ENCODE results near the gene BACH2. TPM values are rescaled to one million over a fixed set of nuclear protein-coding genes. Genes with fewer than 3 reads are reported as not detected.
"Not testable (repeated sequence)": the region's sequence is repeated elsewhere in the genome, so short reads cannot be mapped to it uniquely, and the experiment has no call there.

BACH2 gene
- total RNA-seq, 2 experiments from 2014 or later, result 73.1 to 78.0 TPM

DNA sequence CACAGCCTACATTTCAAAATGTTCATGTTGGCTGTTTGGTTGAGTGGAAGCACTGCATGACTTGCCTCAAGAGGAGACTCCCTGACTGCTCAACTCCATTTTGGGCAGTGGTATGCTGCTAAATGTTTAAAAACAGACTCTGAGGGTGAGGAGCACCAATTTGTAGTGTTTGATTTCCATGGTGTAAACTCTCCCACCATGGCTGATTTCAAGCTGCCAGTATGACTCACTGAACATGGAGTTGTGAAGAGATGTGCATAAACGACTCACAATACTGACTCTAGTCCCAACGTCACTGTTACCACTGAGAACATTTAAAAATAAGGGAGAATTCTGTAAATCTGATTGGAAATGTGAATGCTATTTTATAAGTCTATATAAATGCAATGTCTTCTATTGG is 70.4 kb downstream of the BACH2 start:
- no peak for DNase-seq
- Mint-ChIP-seq H3K9me3 (peaks cover 18% of the 10 kb centered on the region), H3K36me3 (peaks cover 88% of the 10 kb centered on the region), H3K4me3 (no peak overlapping the region), H3K4me1 (peaks cover 86% of the 10 kb centered on the region), H3K27ac (peak overlapping the region; percentile 80), H3K27me3 (no peaks in the 10 kb centered on the region)

DNA sequence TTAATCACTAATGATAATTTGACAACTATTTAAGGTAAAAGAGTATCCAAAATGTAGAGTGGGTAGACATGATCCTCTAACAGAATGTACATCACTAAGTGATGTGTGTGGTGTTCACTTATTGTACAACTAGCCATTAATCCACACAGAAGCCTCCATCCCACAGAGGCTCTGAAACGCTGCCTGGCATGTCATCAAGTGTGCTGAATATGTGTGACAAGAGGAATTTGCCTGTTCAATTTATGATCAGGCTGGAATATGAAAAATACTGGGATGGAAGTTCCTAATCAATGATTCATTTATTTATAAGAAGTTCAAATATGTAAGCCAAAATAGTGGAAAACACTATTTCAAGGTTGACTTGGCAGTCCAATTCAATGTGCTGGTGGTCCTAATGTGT is 72.4 kb downstream of the BACH2 start:
- DNase-seq, result no peak
- Mint-ChIP-seq H3K4me3 (no peak overlapping the region), H3K36me3 (peaks cover 72% of the 10 kb centered on the region), H3K4me1 (peaks cover 71% of the 10 kb centered on the region), H3K9me3 (peaks cover 18% of the 10 kb centered on the region), H3K27me3 (no peaks in the 10 kb centered on the region), H3K27ac (peak overlapping the region; percentile 78)

DNA sequence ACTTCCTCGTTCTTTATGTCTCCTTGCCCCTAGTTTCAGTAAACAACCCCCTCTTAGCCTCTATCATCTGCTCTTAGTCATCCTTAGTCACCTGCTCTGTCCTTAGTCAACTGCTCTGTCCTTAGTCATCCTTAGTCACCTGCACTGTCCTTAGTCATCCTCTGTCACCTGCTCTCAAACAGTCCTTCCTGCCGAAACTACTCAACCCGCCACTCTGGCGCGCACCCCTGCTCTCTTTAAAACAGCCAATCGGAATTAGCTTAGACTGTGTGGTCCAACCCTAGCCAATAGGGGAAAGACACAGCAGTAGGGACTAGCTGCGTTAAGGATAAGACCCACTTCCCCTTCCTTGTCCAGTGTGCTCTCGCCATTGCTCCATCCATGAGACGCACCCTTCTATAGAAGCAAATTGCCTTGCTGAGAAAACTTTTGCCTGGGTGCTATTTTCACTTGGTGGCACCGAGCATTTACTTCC is 73.9 kb downstream of the BACH2 start:
- Mint-ChIP-seq H3K27me3 (no peaks in the 10 kb centered on the region), H3K27ac (peak overlapping the region; percentile 76), H3K4me3 (no peak overlapping the region), H3K9me3 (peaks cover 18% of the 10 kb centered on the region), H3K36me3 (peaks cover 59% of the 10 kb centered on the region), H3K4me1 (peaks cover 59% of the 10 kb centered on the region)
- DNase-seq, result peak; percentile 52

DNA sequence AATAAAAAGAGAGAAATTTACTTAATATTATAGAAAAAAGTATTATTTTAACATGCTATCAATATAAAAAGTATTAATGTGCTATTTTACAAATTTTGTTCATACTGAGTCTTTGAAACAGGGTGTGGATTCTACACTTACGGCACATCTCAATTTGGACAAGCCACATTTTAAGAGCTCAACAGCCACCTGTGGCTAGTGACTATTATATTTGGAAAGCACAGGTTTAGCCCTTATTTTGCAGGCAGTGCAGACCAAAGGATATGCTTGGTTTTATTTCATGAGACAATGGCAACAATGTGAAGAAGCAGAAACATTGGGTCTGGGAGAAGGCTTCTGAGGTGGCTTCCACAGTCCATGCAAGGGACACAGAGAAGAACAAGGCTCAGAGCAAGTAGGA is 74.6 kb downstream of the BACH2 start:
- peak overlapping the region; percentile 76 for H3K27ac Mint-ChIP-seq
- H3K27me3 Mint-ChIP-seq, result no peaks in the 10 kb centered on the region
- H3K4me1 Mint-ChIP-seq, result peaks cover 51% of the 10 kb centered on the region
- H3K36me3 Mint-ChIP-seq, result peaks cover 53% of the 10 kb centered on the region
- no peak for DNase-seq
- H3K9me3 Mint-ChIP-seq, result peaks cover 18% of the 10 kb centered on the region
- H3K4me3 Mint-ChIP-seq, result no peak overlapping the region

DNA sequence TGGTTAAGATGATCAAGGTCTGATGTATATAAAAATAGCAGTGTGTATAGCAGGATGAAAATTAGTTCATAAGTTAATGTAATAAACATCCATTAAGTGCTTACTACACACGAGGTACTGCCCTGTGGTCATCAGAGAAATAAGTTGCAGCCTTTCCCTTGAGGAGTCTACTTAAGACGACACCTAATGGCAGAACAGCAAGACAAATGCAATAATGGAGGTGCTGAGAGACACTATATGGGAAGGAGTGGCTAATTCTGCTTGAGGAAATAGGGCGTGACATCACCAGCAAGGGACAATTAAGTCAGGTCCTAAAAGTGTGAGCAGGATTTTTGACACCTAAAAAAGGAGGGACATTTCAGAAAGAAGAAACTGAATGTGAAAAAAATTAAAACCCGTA is 75.2 kb downstream of the BACH2 start:
- H3K4me3 Mint-ChIP-seq, result no peak overlapping the region
- no peak for DNase-seq
- H3K27me3 Mint-ChIP-seq, result no peaks in the 10 kb centered on the region
- H3K9me3 Mint-ChIP-seq, result peaks cover 18% of the 10 kb centered on the region
- peaks cover 49% of the 10 kb centered on the region for H3K36me3 Mint-ChIP-seq
- no peak overlapping the region for H3K27ac Mint-ChIP-seq
- peaks cover 47% of the 10 kb centered on the region for H3K4me1 Mint-ChIP-seq

DNA sequence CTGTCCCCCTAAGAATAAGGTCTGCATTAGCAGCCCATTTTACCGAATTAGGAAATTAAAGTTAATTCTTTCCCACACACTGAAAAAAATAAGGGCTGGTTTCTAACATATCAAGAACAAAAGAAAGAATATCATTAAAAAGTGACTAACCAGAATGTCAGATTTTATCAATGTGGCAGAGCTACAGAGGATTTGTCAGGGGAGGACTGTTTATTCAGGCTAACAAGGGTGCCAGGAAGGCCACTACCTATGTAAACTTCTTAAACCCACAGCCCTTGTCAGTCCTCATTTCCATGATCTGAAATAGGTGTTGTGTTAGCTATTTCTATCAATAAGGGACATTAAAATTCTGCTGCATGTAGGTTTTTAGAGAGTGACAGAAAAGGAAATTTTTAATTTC is 76.4 kb downstream of the BACH2 start:
- Mint-ChIP-seq H3K27ac (no peak overlapping the region), H3K27me3 (no peaks in the 10 kb centered on the region), H3K9me3 (peaks cover 16% of the 10 kb centered on the region), H3K36me3 (peaks cover 44% of the 10 kb centered on the region), H3K4me3 (no peak overlapping the region), H3K4me1 (peaks cover 39% of the 10 kb centered on the region)
- DNase-seq, result no peak

DNA sequence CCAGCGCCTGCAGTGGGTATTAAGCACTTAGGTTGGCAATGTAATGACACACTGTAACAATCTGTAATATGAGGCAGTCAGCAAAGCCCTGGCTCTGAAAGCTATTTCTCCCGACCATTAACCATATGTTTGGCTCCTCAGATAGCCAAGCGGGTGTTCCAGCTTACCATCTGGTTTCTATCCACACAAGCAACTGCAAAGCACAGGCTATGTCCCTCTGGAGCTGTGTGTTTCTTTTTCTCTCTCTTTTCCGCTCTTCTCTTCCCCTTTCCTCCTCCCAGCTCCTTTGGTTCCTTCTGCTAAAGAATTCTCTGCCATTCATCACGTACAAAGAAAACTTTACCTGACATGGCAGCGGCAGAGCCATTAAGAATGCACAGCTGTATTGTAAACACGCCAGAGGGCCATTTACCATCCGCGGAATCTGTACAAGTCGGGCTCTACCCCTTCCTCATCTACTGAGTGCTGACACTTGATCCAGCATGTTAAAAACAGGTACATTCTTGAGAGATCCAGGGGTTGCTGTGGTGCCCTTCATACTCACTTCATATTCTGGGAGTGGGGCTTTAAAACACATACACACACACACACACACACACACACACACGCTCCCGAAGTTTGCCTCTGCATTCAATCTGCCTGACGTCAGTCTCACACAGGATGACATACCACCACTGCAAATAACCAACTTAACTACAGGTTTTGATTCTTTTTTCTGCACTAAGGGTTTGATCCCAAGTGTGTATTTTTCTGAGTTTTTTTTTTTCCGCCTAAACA is 77.2 kb downstream of the BACH2 start:
- no peak for DNase-seq
- peaks cover 39% of the 10 kb centered on the region for H3K4me1 Mint-ChIP-seq
- H3K27me3 Mint-ChIP-seq, result no peaks in the 10 kb centered on the region
- H3K9me3 Mint-ChIP-seq, result peaks cover 16% of the 10 kb centered on the region
- H3K4me3 Mint-ChIP-seq, result no peak overlapping the region
- peaks cover 41% of the 10 kb centered on the region for H3K36me3 Mint-ChIP-seq
- H3K27ac Mint-ChIP-seq, result no peak overlapping the region

DNA sequence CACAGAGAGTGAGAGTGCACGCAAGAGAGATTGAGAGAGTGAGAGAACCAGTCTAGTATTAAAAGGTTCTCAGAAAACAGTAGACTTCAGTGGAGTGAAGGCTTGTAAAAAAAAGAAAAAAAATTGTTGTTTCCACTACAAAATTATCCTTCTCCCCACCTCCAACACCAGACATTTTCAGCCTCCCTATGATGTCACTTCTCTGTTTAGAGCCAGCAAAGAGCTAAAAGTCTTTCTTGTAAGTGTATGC is 77.8 kb downstream of the BACH2 start:
- H3K36me3 Mint-ChIP-seq, result peaks cover 39% of the 10 kb centered on the region
- no peaks in the 10 kb centered on the region for H3K27me3 Mint-ChIP-seq
- DNase-seq, result no peak
- H3K27ac Mint-ChIP-seq, result no peak overlapping the region
- peaks cover 12% of the 10 kb centered on the region for H3K9me3 Mint-ChIP-seq
- H3K4me1 Mint-ChIP-seq, result peaks cover 39% of the 10 kb centered on the region
- H3K4me3 Mint-ChIP-seq, result no peak overlapping the region

DNA sequence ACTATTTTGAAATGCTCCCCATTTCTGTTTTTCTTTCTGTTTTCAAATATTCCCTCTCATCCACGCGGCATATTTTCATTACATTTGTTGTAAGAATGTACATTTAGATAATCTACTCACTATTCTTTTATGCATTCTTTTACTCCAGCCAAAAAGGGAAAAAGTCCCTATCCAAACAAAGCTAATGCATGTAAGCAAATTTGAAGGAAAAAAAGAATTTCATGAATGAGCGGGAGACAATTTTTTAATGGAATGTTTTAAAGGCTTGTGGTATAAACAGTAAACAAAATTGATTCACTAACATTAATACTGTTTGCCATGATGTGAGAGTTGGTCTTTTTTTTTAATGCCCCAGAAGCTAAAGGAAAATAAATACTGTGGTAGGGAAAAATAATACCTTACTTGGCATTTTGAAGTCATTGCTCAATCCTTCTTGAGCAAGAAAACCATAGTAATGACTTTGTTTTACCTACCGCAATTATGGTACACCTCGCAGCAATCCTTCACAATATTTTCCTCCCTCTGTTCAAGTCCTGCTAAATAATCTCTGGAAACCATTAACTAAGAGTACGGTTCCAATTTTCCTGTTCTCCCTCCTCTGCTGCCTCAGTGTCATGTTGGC is 79.0 kb downstream of the BACH2 start:
- peaks cover 4% of the 10 kb centered on the region for H3K9me3 Mint-ChIP-seq
- peaks cover 44% of the 10 kb centered on the region for H3K4me1 Mint-ChIP-seq
- H3K4me3 Mint-ChIP-seq, result no peak overlapping the region
- H3K27ac Mint-ChIP-seq, result no peak overlapping the region
- no peaks in the 10 kb centered on the region for H3K27me3 Mint-ChIP-seq
- H3K36me3 Mint-ChIP-seq, result peaks cover 38% of the 10 kb centered on the region
- no peak for DNase-seq

DNA sequence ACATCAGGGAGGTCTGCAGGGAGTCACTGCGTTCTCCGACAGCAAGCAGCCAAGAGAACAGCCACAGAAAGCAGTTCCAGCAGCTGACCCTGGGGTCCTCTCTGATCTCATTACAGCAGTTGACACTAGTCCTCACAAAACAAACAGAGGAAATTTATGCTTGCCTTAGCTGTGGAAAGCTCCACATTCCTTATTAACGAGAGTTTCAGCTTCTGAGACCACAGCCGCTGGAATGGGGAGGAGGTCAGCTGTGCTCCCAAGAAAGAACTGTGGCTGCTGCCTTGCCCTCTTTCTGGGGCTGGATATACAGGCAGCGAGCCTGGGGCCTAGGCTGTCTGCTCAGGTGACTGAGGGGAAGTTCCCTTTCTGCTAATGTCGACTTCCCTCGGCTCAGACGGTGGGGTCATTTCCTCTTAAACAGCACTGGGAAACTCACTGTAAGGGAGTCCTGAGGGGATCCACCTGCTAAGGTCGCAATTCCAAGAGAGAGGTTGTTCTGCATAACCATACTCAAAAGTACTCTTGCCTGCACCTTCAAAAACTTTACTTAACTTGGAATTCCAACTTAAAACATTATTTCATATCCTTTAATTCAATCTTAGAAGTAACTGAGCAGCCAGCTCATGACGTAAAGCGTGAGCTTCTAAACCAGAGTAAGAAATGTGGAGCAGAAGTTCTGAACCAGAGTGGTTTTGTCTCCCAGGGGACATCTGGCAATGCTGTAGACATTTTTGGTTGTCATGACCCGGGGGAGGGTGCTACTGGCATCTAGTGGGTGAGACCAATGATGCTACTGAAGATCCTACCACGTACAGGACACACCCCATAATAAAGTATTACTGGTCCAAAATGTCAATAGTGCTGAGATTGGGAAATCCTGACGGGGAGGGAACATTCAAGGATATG is 80.3 kb downstream of the BACH2 start:
- H3K9me3 Mint-ChIP-seq, result no peaks in the 10 kb centered on the region
- peaks cover 40% of the 10 kb centered on the region for H3K36me3 Mint-ChIP-seq
- H3K27ac Mint-ChIP-seq, result no peak overlapping the region
- peak overlapping the region; percentile 68 for H3K4me3 Mint-ChIP-seq
- no peaks in the 10 kb centered on the region for H3K27me3 Mint-ChIP-seq
- H3K4me1 Mint-ChIP-seq, result peaks cover 44% of the 10 kb centered on the region
- DNase-seq, result peak; percentile 60

DNA sequence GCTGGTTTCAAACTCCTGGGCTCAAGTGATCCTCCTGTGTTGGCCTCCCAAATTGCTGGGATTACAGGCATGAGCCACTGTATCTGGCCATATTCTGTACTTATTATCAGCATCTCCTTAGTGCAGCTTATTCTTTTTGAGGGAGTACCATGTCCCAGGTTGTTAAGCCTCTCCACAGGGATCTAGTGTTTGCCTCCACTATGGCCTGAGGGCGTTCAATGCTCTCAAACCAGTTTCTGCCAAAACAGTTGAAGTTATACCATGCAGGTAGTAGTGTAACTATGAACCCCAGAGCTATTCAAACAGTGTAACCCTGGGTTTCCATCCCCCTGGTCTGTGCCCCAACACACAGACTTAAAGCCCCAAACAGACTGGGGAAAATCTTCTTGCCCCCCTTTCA is 81.7 kb downstream of the BACH2 start:
- peaks cover 49% of the 10 kb centered on the region for H3K36me3 Mint-ChIP-seq
- H3K4me3 Mint-ChIP-seq, result peak overlapping the region; percentile 68
- peaks cover 50% of the 10 kb centered on the region for H3K4me1 Mint-ChIP-seq
- no peaks in the 10 kb centered on the region for H3K27me3 Mint-ChIP-seq
- H3K27ac Mint-ChIP-seq, result no peak overlapping the region
- no peak for DNase-seq
- no peaks in the 10 kb centered on the region for H3K9me3 Mint-ChIP-seq

DNA sequence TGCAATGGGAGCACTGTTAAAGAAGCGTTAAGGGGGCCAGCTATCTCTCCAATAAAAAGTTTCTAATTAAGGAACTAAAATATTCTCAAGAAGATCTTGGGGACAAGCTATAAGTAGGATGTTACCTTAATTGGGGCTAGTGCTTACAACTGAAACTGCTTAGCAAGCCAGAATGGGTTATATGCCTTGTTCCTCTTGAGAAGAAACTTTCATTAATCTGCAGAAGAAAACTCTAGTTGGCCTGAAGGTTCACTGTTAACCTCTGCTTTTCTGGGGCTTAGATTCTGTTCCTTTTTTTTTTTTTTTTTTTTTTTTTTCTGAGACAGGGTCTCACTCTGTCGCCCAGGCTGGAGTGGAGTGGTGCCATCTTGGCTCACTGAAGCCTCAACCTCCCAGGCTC is 82.2 kb downstream of the BACH2 start:
- H3K27ac Mint-ChIP-seq, result no peak overlapping the region
- no peaks in the 10 kb centered on the region for H3K27me3 Mint-ChIP-seq
- no peak overlapping the region for H3K4me3 Mint-ChIP-seq
- H3K36me3 Mint-ChIP-seq, result peaks cover 52% of the 10 kb centered on the region
- peaks cover 54% of the 10 kb centered on the region for H3K4me1 Mint-ChIP-seq
- no peak for DNase-seq
- no peaks in the 10 kb centered on the region for H3K9me3 Mint-ChIP-seq

DNA sequence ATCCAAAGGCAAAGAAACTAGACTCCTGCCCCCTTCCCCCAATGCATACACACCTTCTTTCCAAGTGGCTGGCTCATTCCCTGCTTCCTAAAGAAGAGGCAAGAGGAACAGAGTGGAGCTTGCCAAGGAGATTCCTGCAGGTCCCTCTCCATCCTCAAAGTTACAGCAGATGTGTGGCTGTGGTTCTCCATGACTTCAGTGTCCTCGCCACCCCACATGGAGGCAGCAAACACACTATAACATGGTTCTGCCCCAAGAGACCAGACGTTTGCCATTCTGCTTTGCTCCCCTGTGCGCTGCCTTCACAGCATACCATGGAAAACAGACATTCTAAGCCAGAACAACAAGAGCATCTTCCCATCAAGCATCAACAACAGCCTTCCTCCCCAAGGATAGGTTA is 84.4 kb downstream of the BACH2 start:
- peaks cover 72% of the 10 kb centered on the region for H3K4me1 Mint-ChIP-seq
- H3K36me3 Mint-ChIP-seq, result peaks cover 68% of the 10 kb centered on the region
- H3K9me3 Mint-ChIP-seq, result peaks cover 2% of the 10 kb centered on the region
- H3K27ac Mint-ChIP-seq, result no peak overlapping the region
- no peaks in the 10 kb centered on the region for H3K27me3 Mint-ChIP-seq
- no peak for DNase-seq
- H3K4me3 Mint-ChIP-seq, result no peak overlapping the region

DNA sequence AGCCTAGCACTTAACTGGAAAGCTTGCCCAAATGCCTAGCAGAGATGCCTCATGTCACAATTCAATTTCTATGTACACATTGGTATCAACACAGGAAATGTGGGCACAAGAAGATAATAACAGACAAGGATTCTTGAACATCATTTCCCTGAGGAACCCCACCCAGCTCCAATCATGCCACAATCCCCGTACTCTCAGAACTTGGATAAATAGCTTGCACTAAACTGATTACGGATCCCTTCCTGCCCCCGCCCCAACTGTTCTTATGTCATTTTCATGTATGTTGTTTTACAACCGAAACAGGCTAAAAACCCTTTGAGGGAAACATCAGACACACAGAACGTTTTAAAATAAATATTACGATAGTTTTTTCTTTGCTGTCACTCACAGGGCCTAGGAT is 87.1 kb downstream of the BACH2 start:
- Mint-ChIP-seq H3K4me1 (peaks cover 81% of the 10 kb centered on the region), H3K36me3 (peaks cover 81% of the 10 kb centered on the region), H3K9me3 (peaks cover 2% of the 10 kb centered on the region), H3K27me3 (no peaks in the 10 kb centered on the region), H3K4me3 (peak overlapping the region; percentile 50), H3K27ac (peak overlapping the region; percentile 87)
- DNase-seq, result no peak

DNA sequence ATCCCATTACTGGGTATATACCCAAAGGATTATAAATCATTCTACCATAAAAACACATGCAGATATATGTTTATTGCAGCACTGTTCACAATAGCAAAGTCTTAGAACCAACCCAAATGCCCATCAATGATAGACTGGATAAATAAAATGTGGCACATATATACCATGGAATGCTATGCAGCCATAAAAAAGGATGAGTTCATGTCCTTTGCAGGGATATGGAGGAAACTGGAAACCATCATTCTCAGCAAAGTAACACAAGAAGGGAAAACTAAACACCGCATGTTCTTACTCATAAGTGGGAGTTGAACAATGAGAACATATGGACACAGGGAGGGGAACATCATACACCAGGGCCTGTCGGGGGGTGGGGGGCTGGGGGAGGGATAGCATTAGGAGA is 88.0 kb downstream of the BACH2 start:
- H3K36me3 Mint-ChIP-seq, result peaks cover 83% of the 10 kb centered on the region
- H3K9me3 Mint-ChIP-seq, result not testable (repeated sequence)
- peaks cover 83% of the 10 kb centered on the region for H3K4me1 Mint-ChIP-seq

More for the DNA sequence above, 88.0 kb downstream of the BACH2 start:
- not testable (repeated sequence) for DNase-seq, H3K27me3 Mint-ChIP-seq, H3K4me3 Mint-ChIP-seq
- peak overlapping the region; percentile 78 for H3K27ac Mint-ChIP-seq
